Cardiac fibroblast (primary cell): ENCODE data around the gene GTPBP6.

Experiments
- DNase-seq, 2 donors: peaks; one replicate each; pipeline versions ENCODE4 v3.0.0 to v3.0.0-alpha.2; 2010; ENCODE audit warnings: low read depth in 2 of 2
- H3K4me3 ChIP-seq, 2 donors: replicated peaks in 1 of 2; 1 replicate in 1 of 2; 2 replicates in 1 of 2; pipeline ENCODE4 v1.5.1; 2011; ENCODE audit warnings: low read depth in 2 of 2, low read length in 2 of 2, mild to moderate bottlenecking in 2 of 2, moderate library complexity in 1 of 2
- TF ChIP-seq, protein P1 (sequence below): IDR thresholded peaks from one replicate; pipeline ENCODE4 v1.5.1; 2011; ENCODE audit warnings: low read depth, mild to moderate bottlenecking, low read length, inconsistent platforms

The GTPBP6 gene, protein sequence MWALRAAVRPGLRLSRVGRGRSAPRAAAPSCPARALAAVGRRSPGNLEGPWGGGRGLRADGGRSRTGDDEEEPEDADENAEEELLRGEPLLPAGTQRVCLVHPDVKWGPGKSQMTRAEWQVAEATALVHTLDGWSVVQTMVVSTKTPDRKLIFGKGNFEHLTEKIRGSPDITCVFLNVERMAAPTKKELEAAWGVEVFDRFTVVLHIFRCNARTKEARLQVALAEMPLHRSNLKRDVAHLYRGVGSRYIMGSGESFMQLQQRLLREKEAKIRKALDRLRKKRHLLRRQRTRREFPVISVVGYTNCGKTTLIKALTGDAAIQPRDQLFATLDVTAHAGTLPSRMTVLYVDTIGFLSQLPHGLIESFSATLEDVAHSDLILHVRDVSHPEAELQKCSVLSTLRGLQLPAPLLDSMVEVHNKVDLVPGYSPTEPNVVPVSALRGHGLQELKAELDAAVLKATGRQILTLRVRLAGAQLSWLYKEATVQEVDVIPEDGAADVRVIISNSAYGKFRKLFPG

DNA sequence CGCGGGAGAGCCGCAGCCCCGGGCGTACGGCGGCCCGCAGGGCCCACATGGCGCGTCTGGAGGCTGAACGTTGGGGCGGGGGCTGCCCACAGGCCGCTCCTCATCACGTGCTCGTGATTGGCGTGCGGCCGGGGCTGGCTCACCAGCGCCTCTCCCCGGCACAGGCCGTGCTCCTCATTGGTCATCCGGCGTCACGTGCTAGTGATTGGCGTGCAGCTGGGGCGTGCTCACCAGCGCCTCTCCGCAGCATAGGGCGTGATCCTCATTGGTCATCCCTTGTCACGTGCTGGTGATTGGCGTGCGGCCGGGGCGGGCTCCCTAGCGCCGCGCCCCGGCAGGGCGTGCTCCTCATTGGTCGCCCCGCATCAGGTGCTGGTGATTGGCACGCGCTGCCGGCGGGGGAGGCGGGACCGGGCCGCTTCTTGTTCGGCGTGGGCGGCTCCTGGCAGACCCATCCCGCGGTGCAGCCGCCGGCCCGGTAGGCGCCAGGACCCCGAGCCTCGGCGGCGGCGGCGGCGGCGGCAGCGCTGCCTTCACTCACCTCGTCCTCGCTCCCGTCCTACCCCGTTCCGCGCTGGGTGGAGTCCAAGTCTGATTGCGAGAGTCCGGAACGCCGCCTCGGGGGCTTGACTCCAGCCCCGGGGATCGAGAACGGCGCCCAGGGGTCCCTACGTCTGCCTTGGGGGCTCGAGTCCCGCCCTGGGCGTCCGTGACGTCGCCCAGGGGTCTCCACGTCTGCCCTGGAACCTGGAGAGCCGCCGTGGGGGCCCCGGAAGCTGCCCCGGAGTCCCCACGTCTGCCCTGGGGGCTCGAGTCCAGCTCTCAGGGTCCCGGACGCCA, at the start of gene GTPBP6:
TSS of gene GTPBP6 (minus strand) at position 58 of the 840 bp plus-strand sequence. CDS start at position 49, 9 bp downstream.
- peak; percentile 100 for DNase-seq
- H3K4me3 ChIP-seq = peak within 1 kb of the TSS; percentile 89 to 99
- TF ChIP-seq, protein P1, sequence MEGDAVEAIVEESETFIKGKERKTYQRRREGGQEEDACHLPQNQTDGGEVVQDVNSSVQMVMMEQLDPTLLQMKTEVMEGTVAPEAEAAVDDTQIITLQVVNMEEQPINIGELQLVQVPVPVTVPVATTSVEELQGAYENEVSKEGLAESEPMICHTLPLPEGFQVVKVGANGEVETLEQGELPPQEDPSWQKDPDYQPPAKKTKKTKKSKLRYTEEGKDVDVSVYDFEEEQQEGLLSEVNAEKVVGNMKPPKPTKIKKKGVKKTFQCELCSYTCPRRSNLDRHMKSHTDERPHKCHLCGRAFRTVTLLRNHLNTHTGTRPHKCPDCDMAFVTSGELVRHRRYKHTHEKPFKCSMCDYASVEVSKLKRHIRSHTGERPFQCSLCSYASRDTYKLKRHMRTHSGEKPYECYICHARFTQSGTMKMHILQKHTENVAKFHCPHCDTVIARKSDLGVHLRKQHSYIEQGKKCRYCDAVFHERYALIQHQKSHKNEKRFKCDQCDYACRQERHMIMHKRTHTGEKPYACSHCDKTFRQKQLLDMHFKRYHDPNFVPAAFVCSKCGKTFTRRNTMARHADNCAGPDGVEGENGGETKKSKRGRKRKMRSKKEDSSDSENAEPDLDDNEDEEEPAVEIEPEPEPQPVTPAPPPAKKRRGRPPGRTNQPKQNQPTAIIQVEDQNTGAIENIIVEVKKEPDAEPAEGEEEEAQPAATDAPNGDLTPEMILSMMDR = peak; percentile 12

GRCh38 chrX:367866-368265, 49.3 kb upstream of the GTPBP6 start:
- no peak overlapping the region for H3K4me3 ChIP-seq
- no peak for DNase-seq
- TF ChIP-seq, protein P1 = no peak

DNA sequence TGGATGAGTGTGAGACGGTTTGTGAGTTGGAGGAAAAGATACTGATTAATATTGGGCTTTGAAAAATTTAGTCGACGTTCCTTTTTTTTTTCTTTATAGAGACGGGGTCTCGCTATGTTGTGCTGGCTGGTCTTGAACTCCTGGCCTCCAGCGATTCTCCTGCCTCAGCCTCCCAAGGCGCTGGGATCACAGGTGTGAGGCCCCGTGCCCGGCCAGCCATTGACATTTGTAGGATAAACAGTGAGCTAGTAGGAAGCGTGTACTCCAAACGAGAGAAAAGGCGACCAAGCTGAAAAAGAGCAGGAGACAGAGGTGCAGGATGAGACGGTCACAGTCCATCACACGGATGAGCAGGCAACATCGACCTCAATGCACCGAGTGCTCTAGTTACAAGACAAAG, 48.8 kb upstream of the GTPBP6 start:
- no peak for DNase-seq
- TF ChIP-seq, protein P1 = no peak
- H3K4me3 ChIP-seq = no peak overlapping the region

DNA sequence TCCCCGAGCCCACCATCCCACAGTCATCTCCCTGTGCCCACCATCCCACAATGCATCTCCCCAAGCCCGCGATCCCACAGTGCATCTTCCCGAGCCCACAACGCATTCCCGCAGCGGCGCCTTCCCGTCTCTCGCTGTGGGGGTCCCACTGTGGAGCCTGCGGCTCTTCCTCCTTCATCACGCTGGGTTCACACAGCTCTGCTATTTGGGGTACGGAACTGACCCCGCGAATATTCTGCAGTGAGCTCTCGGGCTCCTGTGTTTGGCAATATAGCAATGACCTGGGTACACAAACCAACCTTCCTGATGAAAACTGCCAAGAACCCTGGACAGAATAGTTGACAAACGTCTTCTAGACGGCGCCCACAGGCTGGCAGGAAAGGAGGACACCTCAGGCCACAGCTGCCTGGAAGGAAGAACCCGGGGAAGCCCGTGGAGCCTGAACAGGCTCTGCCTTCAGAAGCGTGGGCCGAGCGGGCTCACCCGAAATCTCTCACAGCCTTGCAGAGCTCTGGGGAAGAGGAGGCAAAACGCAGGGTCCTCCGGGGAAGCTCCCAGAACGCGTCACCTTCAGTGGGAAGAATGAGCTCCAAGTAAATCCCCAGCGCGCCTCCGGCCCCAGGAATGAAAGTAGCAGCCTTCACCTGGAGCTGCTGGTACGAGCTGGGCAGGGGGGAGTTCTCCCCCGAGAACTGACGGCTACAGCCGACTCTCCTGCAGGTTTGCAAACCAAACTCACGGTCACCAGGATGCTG, 45.2 kb upstream of the GTPBP6 start:
- TF ChIP-seq, protein P1 = no peak

DNA sequence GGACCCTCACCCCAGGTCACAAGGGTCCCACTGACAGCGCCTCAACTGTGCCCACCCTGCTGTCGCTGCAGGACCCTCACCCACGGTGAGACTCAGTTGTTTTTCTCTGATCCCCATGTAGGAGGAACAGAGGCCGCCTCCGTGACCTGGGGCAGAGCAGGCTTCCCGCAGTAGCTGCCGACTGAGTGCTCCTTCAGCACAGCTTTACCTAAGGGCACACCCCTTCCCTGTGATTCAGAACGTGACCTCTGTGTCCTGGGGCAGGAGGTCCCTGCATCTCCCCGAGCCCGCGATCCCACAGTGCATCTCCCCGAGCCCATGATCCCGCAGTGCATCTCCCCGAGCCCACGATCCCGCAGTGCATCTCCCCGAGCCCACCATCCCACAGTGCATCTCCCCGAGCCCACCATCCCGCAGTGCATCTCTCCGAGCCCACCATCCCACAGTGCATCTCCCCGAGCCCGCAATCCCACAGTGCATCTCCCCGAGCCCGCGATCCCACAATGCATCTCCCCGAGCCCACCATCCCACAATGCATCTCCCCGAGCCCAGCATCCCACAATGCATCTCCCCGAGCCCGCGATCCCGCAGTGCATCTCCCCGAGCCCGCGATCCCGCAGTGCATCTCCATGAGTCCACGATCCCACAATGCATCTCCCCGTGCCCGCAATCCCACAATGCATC, 44.5 kb upstream of the GTPBP6 start:
- no peak for DNase-seq
- no peak overlapping the region for H3K4me3 ChIP-seq
- TF ChIP-seq, protein P1 = no peak

More for the DNA sequence above, 45.2 kb upstream of the GTPBP6 start:
- no peak for DNase-seq
- no peak overlapping the region for H3K4me3 ChIP-seq

- TF ChIP-seq, protein P1 = no peak
- no peak for DNase-seq
- no peak overlapping the region for H3K4me3 ChIP-seq
These were observed 43.8 kb upstream of the GTPBP6 start for GRCh38 chrX:362351-362750.
